GM12878 (cell line): ENCODE results near the gene ZNF189. TPM values are rescaled to one million over a fixed set of nuclear protein-coding genes. Genes with fewer than 3 reads are reported as not detected.

ENCODE experiments used
- ATAC-seq: fragments of 200-7000 bp; cut with Tn5 transposase; 3 replicates; pipeline ENCODE4 v1.9.1; 2020; ENCODE audit warnings: mild to moderate bottlenecking, moderate library complexity
- BruUV-seq: library from RNA; stranded (reverse); fragments of 400-500 nt; replicated peaks from 2 replicates; lab custom pipeline; 2021; lab: Mats Ljungman, UMichigan
- CTCF ChIA-PET: fragments of 300-600 bp; sonication (Branson Sonifier 250); formaldehyde crosslinking; extraction: SDS; loops from one replicate; lab custom pipeline; 2021; ENCODE audit warnings: inconsistent platforms; lab: Yijun Ruan, JAX
- POLR2A ChIA-PET: fragments of 350-600 bp; formaldehyde crosslinking; extraction: SDS; loops from one replicate; lab custom pipeline; 2021; ENCODE audit warnings: inconsistent platforms; lab: Charles Lee
- RAD21 ChIA-PET: fragments of 300-600 bp; sonication (Branson Sonifier 250); formaldehyde crosslinking; loops from one replicate; lab custom pipeline; 2023; ENCODE audit warnings: antibody characterized with exemption; ENCODE audit not compliant: unreplicated experiment; lab: Charles Lee
- SMC1A ChIA-PET: fragments of 300-600 bp; sonication (Branson Sonifier 250); formaldehyde crosslinking; loops from one replicate; lab custom pipeline; 2023; ENCODE audit not compliant: unreplicated experiment, uncharacterized antibody; lab: Charles Lee
- DNase-seq: peaks from one replicate; pipeline ENCODE4 v3.0.0-alpha.2; 2011; ENCODE audit warnings: low read depth, low spot score
- FAIRE-seq: peaks from 3 replicates; lab custom pipeline; 2011; peaks lifted over from hg19 to GRCh38; lab: Jason Lieb, UNC
- H2AFZ ChIP-seq: 2 replicates; pipeline ENCODE4 v1.6.0; 2011; ENCODE audit warnings: low read depth, low read length, control low read depth; ENCODE audit not compliant: control insufficient read depth
- H3K27ac ChIP-seq: 2 replicates; pipeline ENCODE4 v1.5.1; 2011; ENCODE audit warnings: control low read depth; ENCODE audit not compliant: control insufficient read depth, insufficient read depth
- H3K27me3 ChIP-seq, 2 experiments: replicated peaks in 1 of 2; 2 replicates each; pipeline versions ENCODE4 v1.6.0 to v1.6.1; 2011; ENCODE audit warnings: low read length in 1 of 2; ENCODE audit not compliant: control insufficient read depth in 2 of 2, insufficient read depth in 2 of 2
- H3K36me3 ChIP-seq, 2 experiments: 2 replicates each; pipeline ENCODE4 v1.5.1; 2011; ENCODE audit warnings: low read length in 1 of 2; ENCODE audit not compliant: control insufficient read depth in 2 of 2, insufficient read depth in 2 of 2
- H3K4me1 ChIP-seq: 2 replicates; pipeline ENCODE4 v1.6.1; 2011; ENCODE audit warnings: mild to moderate bottlenecking, low read length, moderate library complexity, mixed read lengths; ENCODE audit not compliant: control insufficient read depth, insufficient read depth
- H3K4me2 ChIP-seq: 2 replicates; pipeline ENCODE4 v1.6.0; 2011; ENCODE audit warnings: control low read depth; ENCODE audit not compliant: control insufficient read depth, insufficient read depth
- H3K4me3 ChIP-seq: fragments of 200-600 bp; sonication (generic); 2 replicates; pipeline ENCODE4 v1.5.1; 2016
- H3K79me2 ChIP-seq: 2 replicates; pipeline ENCODE4 v1.6.0; 2011; ENCODE audit warnings: low read length; ENCODE audit not compliant: control insufficient read depth, insufficient read depth
- H3K9ac ChIP-seq: 2 replicates; pipeline ENCODE4 v1.8.0; 2011; ENCODE audit warnings: low read length, control low read depth, mixed read lengths; ENCODE audit not compliant: control insufficient read depth, insufficient read depth
- H3K9me3 ChIP-seq: replicated peaks from 3 replicates; pipeline ENCODE4 v1.5.1; 2011; ENCODE audit warnings: mild to moderate bottlenecking, low read length; ENCODE audit not compliant: control insufficient read depth, insufficient read depth
- H4K20me1 ChIP-seq: 2 replicates; pipeline ENCODE4 v1.6.0; 2011; ENCODE audit not compliant: control insufficient read depth, insufficient read depth
- BHLHE40 ChIP-seq, 2 experiments: fragments of 450-650 bp in 1 of 2; IDR thresholded peaks; 2 replicates each; pipeline ENCODE4 v1.6.1; 2011 to 2017; ENCODE audit warnings: low read depth in 2 of 2, borderline replicate concordance in 1 of 2, improper control_type of control experiment in 1 of 2, low read length in 1 of 2, mild to moderate bottlenecking in 1 of 2
- BMI1 ChIP-seq: fragments of 450-650 bp; IDR thresholded peaks from 2 replicates; pipeline ENCODE4 v1.6.1; 2016; ENCODE audit warnings: mild to moderate bottlenecking, moderate library complexity, borderline replicate concordance
- EGR1 ChIP-seq, 2 experiments: IDR thresholded peaks; 1 replicate in 1 of 2; 2 replicates in 1 of 2; pipeline ENCODE4 v1.6.1; 2011 to 2012; ENCODE audit warnings: low read depth in 2 of 2, low read length in 2 of 2, borderline replicate concordance in 1 of 2, mild to moderate bottlenecking in 1 of 2, moderate library complexity in 1 of 2
- HDAC2 ChIP-seq: fragments of 200-600 bp; sonication (generic); IDR thresholded peaks from 2 replicates; pipeline ENCODE4 v1.6.1; 2017
- HDAC6 ChIP-seq: fragments of 200-600 bp; sonication (generic); IDR thresholded peaks from one replicate; pipeline ENCODE4 v1.8.0; 2017; ENCODE audit warnings: antibody characterized with exemption; ENCODE audit not compliant: unreplicated experiment
- MEF2B ChIP-seq: fragments of 450-650 bp; IDR thresholded peaks from 2 replicates; pipeline ENCODE4 v1.6.1; 2018; ENCODE audit warnings: mild to moderate bottlenecking, moderate library complexity; ENCODE audit not compliant: partially characterized antibody, poor library complexity, severe bottlenecking
- MYB ChIP-seq: fragments of 150-350 bp; IDR thresholded peaks from 2 replicates; pipeline ENCODE4 v1.6.1; 2014; ENCODE audit warnings: mild to moderate bottlenecking, low read depth, low read length, borderline replicate concordance
- POLR2AphosphoS2 ChIP-seq: IDR thresholded peaks from 2 replicates; pipeline ENCODE4 v1.6.1; 2011; ENCODE audit warnings: low read depth, mild to moderate bottlenecking, low read length, improper control_type of control experiment, moderate library complexity
- PRDM15 ChIP-seq: fragments of 450-650 bp; formaldehyde crosslinking; IDR thresholded peaks from 2 replicates; pipeline ENCODE4 v1.4.0; 2020; ENCODE audit warnings: mild to moderate bottlenecking, moderate library complexity
- RBBP5 ChIP-seq: fragments of 200-600 bp; sonication (generic); conservative IDR thresholded peaks from 2 replicates; pipeline ENCODE4 v1.6.1; 2016
- RCOR1 ChIP-seq: conservative IDR thresholded peaks from 2 replicates; pipeline ENCODE4 v1.6.1; 2012; ENCODE audit warnings: low read depth, low read length, improper control_type of control experiment
- RELB ChIP-seq: fragments of 450-650 bp; IDR thresholded peaks from 2 replicates; pipeline ENCODE4 v1.6.1; 2017; ENCODE audit warnings: low read depth, mild to moderate bottlenecking, moderate library complexity
- SIN3A ChIP-seq: IDR thresholded peaks from 2 replicates; pipeline ENCODE4 v1.6.1; 2012; ENCODE audit warnings: low read depth, low read length, improper control_type of control experiment
- TCF7 ChIP-seq: IDR thresholded peaks from 2 replicates; pipeline ENCODE4 v1.6.1; 2014; ENCODE audit warnings: antibody characterized with exemption, borderline replicate concordance
- USF1 ChIP-seq: IDR thresholded peaks from 2 replicates; pipeline ENCODE4 v1.6.1; 2011; ENCODE audit warnings: borderline replicate concordance, low read depth, mild to moderate bottlenecking, moderate library complexity, mixed read lengths, low read length; ENCODE audit not compliant: insufficient read depth; ENCODE audit errors: extremely low read length
- WGBS: methylation state at CpG from one replicate; pipeline ENCODE4 v1.1.6; 2016; ENCODE audit warnings: low lambda C conversion rate; ENCODE audit not compliant: insufficient replicate concordance, insufficient coverage; ENCODE audit errors: missing lambda C conversion rate; 5-methylcytosine and 5-hydroxymethylcytosine counted together
- in situ Hi-C: fragments of 300-500 bp; cut with MboI; formaldehyde crosslinking; loops from 9 replicates; pipeline ENCODE4 v1.14.3; 2018; ENCODE audit warnings: mixed read lengths
- intact Hi-C: fragments of 100-400 bp; cut with micrococcal nuclease; formaldehyde crosslinking; loops from one replicate; pipeline ENCODE4 v1.14.2; 2022; ENCODE audit not compliant: unreplicated experiment
- polyA plus RNA-seq, 11 experiments: library from polyadenylated mRNA; depleted of rRNA in 4 of 11; unstranded in 6 of 11; stranded (reverse) in 5 of 11; fragments of >200 nt; fragmentation: Nextera tagmentation in 4 of 11; fragmentation: Illumina TruSeq in 1 of 11; extraction: Ambion mirVana in 4 of 11; extraction: Trizol in 1 of 11; gene quantifications; 1 replicate in 1 of 11; 2 replicates in 10 of 11; pipeline versions ENCODE4 v1.2.1 to v1.2.3, GENCODE V29; 2011 to 2016; ENCODE audit warnings: inconsistent platforms in 2 of 11, missing spikeins in 2 of 11, low read depth in 1 of 11
- total RNA-seq, 4 experiments: library from RNA; depleted of rRNA in 3 of 4; stranded (reverse); fragments of >200 nt in 3 of 4; fragmentation: Illumina TruSeq in 1 of 4; extraction: Trizol in 1 of 4; gene quantifications; 2 replicates each; pipeline versions ENCODE4 v1.2.1 to v1.2.3, GENCODE V29; 2013 to 2021

Gene ZNF189
- total and polyA plus RNA-seq, 10 of the 15 experiments (the other 5 are each of a cell fraction or from before 2014, with no cell fraction given): 3.1 to 12.3 (median 7.4) TPM

GRCh38 chr9:101429736-101430135, 31.1 kb downstream of the ZNF189 start:
- Histone ChIP-seq H2AFZ (no peak overlapping the region), H3K36me3 (no peaks in the 10 kb centered on the region), H3K27ac (no peak overlapping the region), H3K4me1 (peaks cover 5% of the 10 kb centered on the region; the same call in 1 of the 2 replicates), H3K4me2 (no peak overlapping the region), H3K27me3 (no peaks in the 10 kb centered on the region), H3K9ac (no peak overlapping the region), H3K4me3 (no peak overlapping the region), H4K20me1 (no peaks in the 10 kb centered on the region), H3K9me3 (no peaks in the 10 kb centered on the region; the same call in 1 of the 3 replicates), H3K79me2 (no peaks in the 10 kb centered on the region)
- ChIA-PET RAD21 (interaction anchor here (2.1 kb wide), 1 partner anchor 104 kb away, joined by 4 read pairs; the partner anchor contains the start of gene RNF20), POLR2A (interaction anchor here (0.6 to 1.6 kb wide), 3 partner anchors 19 to 31 kb away, joined by 3 to 5 read pairs (median 4); partner anchors contain the start of genes MRPL50 and ZNF189), CTCF (interaction anchor here (1.0 kb wide), 1 partner anchor 19 kb away, joined by 4 read pairs; no protein-coding TSS in a partner anchor), SMC1A (no interaction called here)
- in situ Hi-C loops (no loop called here), intact Hi-C loops (no loop called here)
- DNase-seq: no peak
- no TSS peak for BruUV-seq
- FAIRE-seq: no peak
- no peak for ATAC-seq
- 85% methylated on average over 7 of the region's 7 CpGs for WGBS
- TF ChIP-seq RCOR1 (no peak), MYB (no peak), BHLHE40 (IDR thresholded peaks at IDR 0.05; ENCODE audit: borderline replicate concordance in 1 of 2, low read depth in 2 of 2, low read length in 1 of 2) (no peak), USF1 (no peak), HDAC6 (no peak), RBBP5 (no peak), POLR2AphosphoS2 (no peak), EGR1 (IDR thresholded peaks at IDR 0.05; ENCODE audit: borderline replicate concordance in 1 of 2, low read depth in 2 of 2, low read length in 2 of 2) (no peak), SIN3A (no peak), PRDM15 (no peak), MEF2B (no peak), RELB (no peak), BMI1 (no peak), TCF7 (no peak), HDAC2 (no peak)
